Retinal pigment epithelial cell (primary cell): Measurements from ENCODE around the gene SLFNL1.

Experiments
- DNase-seq: peaks from one replicate; pipeline ENCODE4 v3.0.0-alpha.2; 2010; ENCODE audit warnings: low read depth
- H3K4me3 ChIP-seq: 2 replicates; pipeline ENCODE4 v1.5.1; 2011; ENCODE audit warnings: mild to moderate bottlenecking, low read length, control low read depth, moderate library complexity
- TF ChIP-seq, protein P1 (sequence below): conservative IDR thresholded peaks from 2 replicates; pipeline ENCODE4 v1.5.1; 2011; ENCODE audit warnings: low read depth, low read length, control low read depth, inconsistent platforms

The SLFNL1 gene

DNA sequence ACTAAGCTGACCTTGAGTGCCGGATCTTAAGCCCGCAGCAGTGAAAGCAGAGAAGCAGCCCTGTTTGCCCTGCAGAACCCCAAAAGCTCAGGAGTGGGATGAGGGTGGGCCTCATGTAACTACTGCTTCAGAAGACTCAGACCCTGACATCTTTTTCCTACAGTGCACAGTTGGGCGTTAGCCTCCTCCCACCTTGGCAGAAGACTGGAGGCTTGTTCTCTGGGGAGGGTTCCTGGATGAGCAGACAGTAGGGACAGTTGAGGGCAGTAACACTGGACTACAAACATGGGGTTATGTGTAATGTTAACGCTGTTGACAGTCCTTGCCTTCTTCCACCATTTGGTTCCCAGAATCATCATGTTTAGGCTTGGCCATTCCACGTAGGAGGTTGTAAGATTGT is 32.5 kb downstream of the SLFNL1 start:
- DNase-seq = no peak
- TF ChIP-seq, protein P1, sequence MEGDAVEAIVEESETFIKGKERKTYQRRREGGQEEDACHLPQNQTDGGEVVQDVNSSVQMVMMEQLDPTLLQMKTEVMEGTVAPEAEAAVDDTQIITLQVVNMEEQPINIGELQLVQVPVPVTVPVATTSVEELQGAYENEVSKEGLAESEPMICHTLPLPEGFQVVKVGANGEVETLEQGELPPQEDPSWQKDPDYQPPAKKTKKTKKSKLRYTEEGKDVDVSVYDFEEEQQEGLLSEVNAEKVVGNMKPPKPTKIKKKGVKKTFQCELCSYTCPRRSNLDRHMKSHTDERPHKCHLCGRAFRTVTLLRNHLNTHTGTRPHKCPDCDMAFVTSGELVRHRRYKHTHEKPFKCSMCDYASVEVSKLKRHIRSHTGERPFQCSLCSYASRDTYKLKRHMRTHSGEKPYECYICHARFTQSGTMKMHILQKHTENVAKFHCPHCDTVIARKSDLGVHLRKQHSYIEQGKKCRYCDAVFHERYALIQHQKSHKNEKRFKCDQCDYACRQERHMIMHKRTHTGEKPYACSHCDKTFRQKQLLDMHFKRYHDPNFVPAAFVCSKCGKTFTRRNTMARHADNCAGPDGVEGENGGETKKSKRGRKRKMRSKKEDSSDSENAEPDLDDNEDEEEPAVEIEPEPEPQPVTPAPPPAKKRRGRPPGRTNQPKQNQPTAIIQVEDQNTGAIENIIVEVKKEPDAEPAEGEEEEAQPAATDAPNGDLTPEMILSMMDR = no peak
- H3K4me3 ChIP-seq = no peak overlapping the region

DNA sequence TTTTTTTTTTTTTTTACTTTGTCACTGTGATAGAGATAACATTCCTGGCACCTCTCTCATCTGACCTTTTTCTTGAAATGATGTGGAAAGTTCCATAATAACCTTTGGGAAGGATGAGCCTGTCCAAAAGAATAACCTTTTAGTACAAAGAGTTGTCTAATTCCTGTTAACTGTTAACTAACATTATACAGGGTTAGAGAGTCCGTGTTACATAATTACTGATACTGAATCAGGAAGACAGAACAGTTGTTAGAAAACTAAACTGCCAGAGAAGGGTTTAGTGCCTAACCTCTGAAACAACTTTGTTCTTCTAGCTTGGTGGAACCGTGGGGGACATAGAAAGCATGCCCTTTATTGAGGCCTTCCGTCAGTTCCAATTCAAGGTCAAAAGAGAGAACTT is 33.2 kb downstream of the SLFNL1 start:
- no peak overlapping the region for H3K4me3 ChIP-seq
- TF ChIP-seq, protein P1 = no peak
- DNase-seq = no peak

DNA sequence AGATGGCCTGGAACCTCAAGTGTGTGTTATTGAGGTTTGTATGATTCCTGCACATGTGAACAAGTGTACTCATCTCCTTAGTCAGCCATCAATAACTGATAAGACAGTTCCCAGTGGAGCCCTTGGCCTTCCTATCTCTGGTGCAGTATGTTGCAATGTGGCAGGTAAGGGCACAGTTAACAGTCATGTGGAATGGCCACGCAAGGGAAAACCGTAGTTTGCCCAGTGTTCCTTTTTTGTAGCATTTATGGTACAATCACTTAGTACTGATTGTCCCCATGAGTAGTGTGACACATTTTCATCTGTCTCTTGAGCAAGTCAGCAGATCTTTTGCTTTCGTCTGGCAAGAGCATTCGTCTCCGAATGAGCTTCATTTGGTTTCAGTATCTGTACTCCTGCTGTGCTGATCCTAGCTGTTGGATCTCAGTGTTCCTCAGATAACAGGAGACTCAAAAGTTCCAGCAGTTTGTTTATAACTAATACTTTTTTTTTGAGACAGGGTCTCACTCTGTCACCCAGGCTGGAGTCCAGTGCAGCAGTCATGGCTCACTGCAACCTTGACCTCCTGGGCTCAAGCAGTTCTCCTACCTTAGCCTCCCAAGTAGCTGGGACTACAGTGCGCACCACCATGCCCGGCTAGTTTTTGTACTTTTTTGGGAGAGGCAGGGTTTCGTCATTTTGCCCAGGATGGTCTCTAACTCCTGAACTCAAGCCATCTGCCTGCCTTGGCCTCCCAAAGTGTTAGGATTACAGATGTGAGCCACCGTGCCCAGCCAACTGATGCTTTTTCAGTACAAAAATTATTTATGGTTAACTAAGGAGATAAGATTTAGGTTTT is 33.9 kb downstream of the SLFNL1 start:
- no peak for DNase-seq
- TF ChIP-seq, protein P1 = no peak
- H3K4me3 ChIP-seq = no peak overlapping the region

DNA sequence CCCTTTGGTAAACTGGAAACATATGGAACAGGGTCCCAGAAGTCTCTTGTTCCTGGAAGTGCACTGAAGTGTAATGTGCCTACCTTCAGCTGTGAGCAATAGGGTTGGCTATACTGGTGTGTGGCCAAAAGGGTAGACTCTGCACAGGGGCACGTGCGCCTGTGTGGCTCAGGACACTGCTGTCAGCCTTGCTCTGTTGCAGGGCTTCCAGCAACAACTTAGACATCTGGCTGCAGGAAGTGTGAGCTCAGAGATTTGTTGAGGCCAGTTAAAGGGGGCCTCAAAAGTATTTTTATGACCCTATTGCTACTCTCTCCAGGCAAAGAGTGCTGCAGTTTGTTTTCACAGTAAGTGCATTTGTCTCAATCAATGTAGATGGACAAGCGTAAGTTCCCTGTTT is 34.6 kb downstream of the SLFNL1 start:
- no peak for DNase-seq
- TF ChIP-seq, protein P1 = no peak
- H3K4me3 ChIP-seq = no peak overlapping the region

DNA sequence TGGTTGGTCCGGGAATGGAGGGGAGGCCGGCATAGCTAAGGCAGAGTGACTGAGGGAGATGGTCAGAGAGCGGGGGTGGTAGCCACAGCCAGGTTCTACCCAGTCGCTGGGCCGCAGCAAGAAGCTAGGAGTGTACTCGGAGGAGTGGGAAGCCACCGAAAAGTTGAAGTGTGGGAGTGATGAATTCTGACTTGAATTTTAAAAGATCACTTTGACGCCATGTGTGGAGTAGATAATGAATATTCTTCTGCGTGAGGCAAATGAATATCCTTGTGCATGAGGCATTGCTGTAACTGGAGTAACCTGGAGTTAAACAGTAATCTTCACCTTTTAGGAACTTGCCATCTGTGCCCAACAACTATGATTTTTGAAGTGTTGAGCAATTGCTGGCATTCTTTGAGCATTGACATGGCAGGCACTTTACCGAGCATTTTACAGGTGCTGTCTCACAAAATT is 35.2 kb downstream of the SLFNL1 start:
- TF ChIP-seq, protein P1 = no peak
- no peak overlapping the region for H3K4me3 ChIP-seq
- DNase-seq = no peak

DNA sequence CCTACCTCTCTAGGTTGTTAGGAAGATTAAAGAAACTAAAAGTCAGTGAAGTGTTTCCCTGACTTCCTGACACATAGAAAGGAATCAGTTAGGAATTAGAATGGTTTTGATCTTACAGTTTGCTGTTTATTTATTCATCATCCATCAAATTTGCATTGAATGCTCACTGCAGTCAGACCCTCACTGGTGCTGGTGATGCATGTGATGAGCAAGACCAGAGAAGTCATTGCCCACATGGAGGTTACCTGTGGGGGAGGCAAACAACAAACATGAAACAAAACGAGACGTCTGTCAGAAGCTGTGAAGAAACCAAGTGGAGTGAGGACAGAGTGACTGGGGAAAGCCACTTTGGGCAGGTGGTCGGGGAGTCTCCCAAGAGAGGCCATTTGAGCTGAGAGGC is 35.6 kb downstream of the SLFNL1 start:
- no peak overlapping the region for H3K4me3 ChIP-seq
- TF ChIP-seq, protein P1 = no peak
- no peak for DNase-seq

DNA sequence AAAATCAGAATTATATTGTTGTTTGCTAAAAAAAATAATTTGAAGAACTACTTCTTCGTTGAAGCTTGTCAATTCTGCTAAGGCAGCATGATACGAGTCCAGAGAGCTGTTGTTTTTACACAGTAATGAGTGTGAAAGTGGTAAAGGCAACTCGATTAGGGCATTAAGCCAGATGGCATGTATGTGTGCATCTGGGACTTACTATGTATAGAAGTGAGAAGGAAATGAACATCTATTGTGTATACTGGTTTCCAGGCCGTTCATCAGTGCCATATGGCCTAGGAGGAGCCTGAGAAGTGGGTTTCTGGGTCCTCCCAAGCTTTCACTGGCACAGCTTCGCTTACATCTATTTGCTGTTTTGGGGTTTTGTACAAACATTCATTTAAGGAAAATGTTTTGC is 36.4 kb downstream of the SLFNL1 start:
- no peak overlapping the region for H3K4me3 ChIP-seq
- TF ChIP-seq, protein P1 = no peak
- no peak for DNase-seq
